Mesenchymal stem cell (in vitro differentiated cells and primary cell): Measurements from ENCODE around the gene GATA6.

ENCODE experiments used
- DNase-seq: peaks from one replicate; pipeline ENCODE4 v3.0.0-alpha.2; 2013
- H2AFZ ChIP-seq: one replicate; pipeline ENCODE4 v1.6.1; 2013; ENCODE audit warnings: low read depth, mild to moderate bottlenecking, control low read depth, inconsistent platforms, low read length, moderate library complexity
- H2AK5ac ChIP-seq: 2 replicates; pipeline ENCODE4 v1.6.1; 2013; ENCODE audit warnings: low read length, moderate library complexity, mild to moderate bottlenecking, inconsistent platforms; ENCODE audit not compliant: severe bottlenecking
- H2BK120ac ChIP-seq: one replicate; pipeline ENCODE4 v1.6.1; 2013; ENCODE audit warnings: low read depth, mild to moderate bottlenecking, inconsistent platforms, low read length, moderate library complexity
- H2BK12ac ChIP-seq, 2 experiments: one replicate each; pipeline ENCODE4 v1.6.1; 2013; ENCODE audit warnings: inconsistent platforms in 2 of 2, low read length in 2 of 2, mild to moderate bottlenecking in 2 of 2, moderate library complexity in 2 of 2, control low read depth in 1 of 2
- H2BK15ac ChIP-seq: one replicate; pipeline ENCODE4 v1.6.1; 2013; ENCODE audit warnings: mild to moderate bottlenecking, low read depth, inconsistent platforms; ENCODE audit not compliant: poor library complexity, severe bottlenecking
- H2BK5ac ChIP-seq: 2 replicates; pipeline ENCODE4 v1.6.1; 2013; ENCODE audit warnings: low read depth, mild to moderate bottlenecking, low read length, control low read depth, inconsistent platforms; ENCODE audit not compliant: poor library complexity, severe bottlenecking
- H3K14ac ChIP-seq, 2 experiments: one replicate each; pipeline ENCODE4 v1.6.1; 2013; ENCODE audit warnings: inconsistent platforms in 2 of 2, low read length in 2 of 2, control low read depth in 1 of 2, mild to moderate bottlenecking in 1 of 2, moderate library complexity in 1 of 2
- H3K18ac ChIP-seq, 2 experiments: one replicate each; pipeline ENCODE4 v1.6.1; 2013; ENCODE audit warnings: inconsistent platforms in 2 of 2, low read length in 2 of 2, control low read depth in 1 of 2, low read depth in 1 of 2, mild to moderate bottlenecking in 1 of 2
- H3K23ac ChIP-seq, 2 experiments: one replicate each; pipeline ENCODE4 v1.6.1; 2013; ENCODE audit warnings: inconsistent platforms in 2 of 2, low read length in 2 of 2, mild to moderate bottlenecking in 2 of 2, moderate library complexity in 2 of 2, control low read depth in 1 of 2
- H3K27ac ChIP-seq: 2 replicates; pipeline ENCODE4 v1.5.1; 2013; ENCODE audit warnings: mild to moderate bottlenecking, moderate library complexity, low read length, control low read depth, inconsistent platforms; ENCODE audit not compliant: poor library complexity, severe bottlenecking
- H3K27me3 ChIP-seq, 2 experiments: 2 replicates each; pipeline versions ENCODE4 v1.6.1 to v1.7.0; 2013; ENCODE audit warnings: low read length in 2 of 2, mild to moderate bottlenecking in 2 of 2, moderate library complexity in 2 of 2, control low read depth in 1 of 2, inconsistent platforms in 1 of 2; ENCODE audit not compliant: control insufficient read depth in 1 of 2, insufficient read depth in 1 of 2
- H3K36me3 ChIP-seq, 2 experiments: 2 replicates each; pipeline versions ENCODE4 v1.6.1 to v1.7.0; 2013; ENCODE audit warnings: low read length in 2 of 2, control low read depth in 1 of 2, inconsistent platforms in 1 of 2, low read depth in 1 of 2, mild to moderate bottlenecking in 1 of 2; ENCODE audit not compliant: insufficient read depth in 2 of 2, control insufficient read depth in 1 of 2
- H3K4ac ChIP-seq, 2 experiments: one replicate each; pipeline ENCODE4 v1.6.1; 2013; ENCODE audit warnings: inconsistent platforms in 2 of 2, low read length in 2 of 2, mild to moderate bottlenecking in 2 of 2, moderate library complexity in 2 of 2, control low read depth in 1 of 2, low read depth in 1 of 2
- H3K4me1 ChIP-seq: 2 replicates; pipeline ENCODE4 v1.6.1; 2013; ENCODE audit warnings: low read depth, low read length, control low read depth; ENCODE audit not compliant: control insufficient read depth, insufficient read depth
- H3K4me2 ChIP-seq: 2 replicates; pipeline ENCODE4 v1.6.1; 2013; ENCODE audit warnings: low read length, mild to moderate bottlenecking, inconsistent platforms; ENCODE audit not compliant: poor library complexity, severe bottlenecking
- H3K4me3 ChIP-seq, 2 experiments: 2 replicates each; pipeline versions ENCODE4 v1.5.1 to v1.7.0; 2013; ENCODE audit warnings: low read length in 2 of 2, mild to moderate bottlenecking in 2 of 2, control low read depth in 1 of 2, low read depth in 1 of 2; ENCODE audit not compliant: insufficient read depth in 1 of 2
- H3K79me1 ChIP-seq: replicated peaks from 2 replicates; pipeline ENCODE4 v1.6.1; 2013; ENCODE audit warnings: mild to moderate bottlenecking, control low read depth, low read length, inconsistent platforms; ENCODE audit not compliant: poor library complexity, severe bottlenecking
- H3K9ac ChIP-seq: 2 replicates; pipeline ENCODE4 v1.7.0; 2013; ENCODE audit warnings: mild to moderate bottlenecking, low read length, moderate library complexity
- H3K9me3 ChIP-seq: 2 replicates; pipeline ENCODE4 v1.7.0; 2013; ENCODE audit warnings: mild to moderate bottlenecking, low read length; ENCODE audit not compliant: control insufficient read depth
- H4K8ac ChIP-seq: one replicate; pipeline ENCODE4 v1.6.1; 2013; ENCODE audit warnings: inconsistent platforms, mild to moderate bottlenecking, low read length, moderate library complexity
- H4K91ac ChIP-seq: one replicate; pipeline ENCODE4 v1.6.1; 2013; ENCODE audit warnings: mild to moderate bottlenecking, low read length, inconsistent platforms
- WGBS: methylation state at CpG from one replicate; pipeline ENCODE4 v1.1.7; 2013; ENCODE audit warnings: mixed read lengths; 5-methylcytosine and 5-hydroxymethylcytosine counted together

The GATA6 gene

DNA sequence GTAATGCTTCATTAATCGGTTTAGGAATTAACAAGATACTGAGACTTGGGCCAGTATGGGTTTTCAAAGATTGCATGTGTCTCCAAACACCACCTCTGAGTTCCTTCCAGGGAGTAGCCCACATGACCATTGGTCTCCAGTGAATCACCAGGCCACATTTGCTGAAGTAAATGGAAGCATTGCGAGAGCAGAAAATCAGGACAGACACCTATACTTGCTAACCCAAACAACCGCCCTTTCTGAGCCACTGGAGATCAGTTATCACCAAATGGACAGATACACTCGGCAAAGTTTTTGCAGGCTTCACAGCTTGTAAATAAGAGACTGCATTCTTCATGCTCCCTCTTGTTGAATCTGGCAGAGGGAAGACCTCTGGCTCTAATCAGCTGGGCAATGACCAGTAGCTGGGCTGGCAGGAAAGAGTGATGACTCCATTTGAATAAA is 40.9 kb downstream of the GATA6 start:
- DNase-seq, result peak; percentile 59
- H3K9ac ChIP-seq, result no peak overlapping the region
- H3K27ac ChIP-seq, result peak overlapping the region; percentile 72
- H3K4me1 ChIP-seq, result peaks cover 6% of the 10 kb centered on the region
- no peak overlapping the region for H3K4me2 ChIP-seq
- peak overlapping the region; percentile 55 for H4K8ac ChIP-seq
- no peaks in the 10 kb centered on the region for H3K79me1 ChIP-seq
- H3K23ac ChIP-seq, result no peak overlapping the region
- no peak overlapping the region for H2AK5ac ChIP-seq
- H3K18ac ChIP-seq, result no peak overlapping the region
- no peak overlapping the region for H3K14ac ChIP-seq
- no peak overlapping the region for H2BK12ac ChIP-seq
- no peak overlapping the region for H3K4ac ChIP-seq
- 73% methylated on average over 4 of the region's 4 CpGs for WGBS
- no peaks in the 10 kb centered on the region for H3K27me3 ChIP-seq
- no peak overlapping the region for H3K4me3 ChIP-seq
- no peak overlapping the region for H2AFZ ChIP-seq
- H2BK120ac ChIP-seq, result no peak overlapping the region
- H2BK5ac ChIP-seq, result no peak overlapping the region
- H2BK15ac ChIP-seq, result no peak overlapping the region
- no peak overlapping the region for H4K91ac ChIP-seq
- H3K36me3 ChIP-seq, result no peaks in the 10 kb centered on the region
- H3K9me3 ChIP-seq, result no peaks in the 10 kb centered on the region

- Histone ChIP-seq H3K9me3 (no peaks in the 10 kb centered on the region), H2BK120ac (no peak overlapping the region), H2BK5ac (no peak overlapping the region), H3K4me3 (no peak overlapping the region), H3K9ac (no peak overlapping the region), H3K23ac (no peak overlapping the region), H3K4ac (no peak overlapping the region), H3K36me3 (no peaks in the 10 kb centered on the region), H3K27me3 (no peaks in the 10 kb centered on the region), H3K18ac (no peak overlapping the region), H2AK5ac (peak overlapping the region; percentile 52), H3K79me1 (no peaks in the 10 kb centered on the region), H3K27ac (no peak overlapping the region), H3K14ac (no peak overlapping the region), H4K91ac (no peak overlapping the region), H2AFZ (no peak overlapping the region), H4K8ac (no peak overlapping the region), H2BK12ac (no peak overlapping the region), H3K4me2 (no peak overlapping the region), H2BK15ac (no peak overlapping the region), H3K4me1 (peaks cover 6% of the 10 kb centered on the region)
- 46% methylated on average over 2 of the region's 2 CpGs for WGBS
- no peak for DNase-seq
Observed at GRCh38 chr18:22211657-22212056, 42.3 kb downstream of the GATA6 start.

DNA sequence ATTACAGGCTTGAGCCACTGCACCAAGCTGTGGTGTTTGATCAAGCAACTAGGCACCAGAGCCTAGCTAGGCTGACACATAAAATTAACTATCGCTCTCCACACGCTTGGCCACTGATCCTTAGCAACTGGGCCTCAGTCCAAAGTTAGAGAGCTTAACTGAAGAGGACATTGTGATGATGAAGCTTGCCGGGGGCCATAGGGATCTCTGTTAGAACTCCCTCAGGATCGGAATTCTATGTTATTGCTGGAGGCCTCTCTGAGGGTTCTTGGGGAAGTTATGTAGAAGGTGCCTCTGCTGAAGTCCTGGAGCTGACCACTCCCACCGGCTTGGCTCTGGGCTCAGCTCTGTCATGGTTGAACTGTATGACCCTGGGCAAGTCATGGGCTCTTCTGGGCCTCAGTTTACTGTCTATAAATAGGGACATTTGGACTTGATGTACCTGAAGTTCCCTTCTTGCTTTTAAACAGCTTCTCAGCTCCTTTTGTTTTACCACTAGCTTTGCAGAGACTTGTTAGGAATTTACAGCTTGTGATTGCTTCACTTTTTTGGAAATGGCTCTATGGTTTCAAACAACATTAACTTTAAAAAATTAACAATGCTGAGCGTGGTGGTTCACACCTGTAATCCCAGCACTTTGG is 44.1 kb downstream of the GATA6 start:
- Histone ChIP-seq H3K9me3 (no peaks in the 10 kb centered on the region), H2AK5ac (no peak overlapping the region), H3K14ac (no peak overlapping the region), H2BK12ac (no peak overlapping the region), H3K4ac (no peak overlapping the region), H2BK120ac (no peak overlapping the region), H4K8ac (no peak overlapping the region), H3K4me3 (no peak overlapping the region), H3K23ac (no peak overlapping the region), H3K27ac (no peak overlapping the region), H3K9ac (no peak overlapping the region), H3K79me1 (no peaks in the 10 kb centered on the region), H3K4me1 (peaks cover 6% of the 10 kb centered on the region), H2BK5ac (no peak overlapping the region), H3K18ac (no peak overlapping the region), H3K4me2 (no peak overlapping the region), H2BK15ac (no peak overlapping the region), H4K91ac (no peak overlapping the region), H2AFZ (no peak overlapping the region), H3K27me3 (peaks cover 0 to 1% of the 10 kb centered on the region in 2 experiments), H3K36me3 (no peaks in the 10 kb centered on the region)
- 90% methylated on average over 6 of the region's 6 CpGs for WGBS
- no peak for DNase-seq

- WGBS, result 99% methylated on average over 8 of the region's 13 CpGs
- H3K4ac ChIP-seq, result no peak overlapping the region
- no peak overlapping the region for H4K91ac ChIP-seq
Observed at GRCh38 chr18:22214731-22215528, 45.5 kb downstream of the GATA6 start.

More at GRCh38 chr18:22214731-22215528, 45.5 kb downstream of the GATA6 start:
- no peak overlapping the region for H2AK5ac ChIP-seq
- H3K4me1 ChIP-seq, result peaks cover 7% of the 10 kb centered on the region
- H3K18ac ChIP-seq, result no peak overlapping the region
- no peak overlapping the region for H3K9ac ChIP-seq
- H3K27me3 ChIP-seq, result peaks cover 0 to 4% of the 10 kb centered on the region in 2 experiments
- no peak overlapping the region for H3K23ac ChIP-seq
- no peak overlapping the region for H2BK120ac ChIP-seq
- no peak overlapping the region for H3K4me3 ChIP-seq
- H3K9me3 ChIP-seq, result no peaks in the 10 kb centered on the region
- no peak overlapping the region for H2BK12ac ChIP-seq
- H3K79me1 ChIP-seq, result no peaks in the 10 kb centered on the region
- no peak overlapping the region for H4K8ac ChIP-seq
- no peak overlapping the region for H3K4me2 ChIP-seq
- no peaks in the 10 kb centered on the region for H3K36me3 ChIP-seq
- no peak overlapping the region for H3K14ac ChIP-seq
- H2AFZ ChIP-seq, result no peak overlapping the region
- DNase-seq, result peak; percentile 68
- H2BK5ac ChIP-seq, result no peak overlapping the region
- no peak overlapping the region for H2BK15ac ChIP-seq
- H3K27ac ChIP-seq, result no peak overlapping the region
